H1 (cell line): ENCODE measurements around the gene NPFFR1. TPM values are rescaled to one million over a fixed set of nuclear protein-coding genes. Genes with fewer than 3 reads are reported as not detected.

Experiments
- CTCF ChIA-PET: fragments of 300-600 bp; sonication (Branson Sonifier 250); formaldehyde crosslinking; loops from one replicate; lab custom pipeline; 2021; ENCODE audit not compliant: partially characterized antibody; lab: Charles Lee
- POLR2A ChIA-PET: fragments of 300-600 bp; sonication (Branson Sonifier 250); formaldehyde crosslinking; loops from one replicate; lab custom pipeline; 2021; ENCODE audit warnings: inconsistent platforms; ENCODE audit not compliant: partially characterized antibody; lab: Charles Lee
- DNase-seq, 2 experiments: peaks; one replicate each; pipeline versions ENCODE4 v3.0.0 to v3.0.0-alpha.2; 2010 to 2022; ENCODE audit warnings: low spot score in 2 of 2, low read depth in 1 of 2, mixed read lengths in 1 of 2
- FAIRE-seq: peaks from 2 replicates; lab custom pipeline; 2011; peaks lifted over from hg19 to GRCh38; lab: Jason Lieb, UNC
- H2AFZ ChIP-seq: 2 replicates; pipeline ENCODE4 v1.8.1; 2012; ENCODE audit warnings: low read length, inconsistent platforms
- H2AK5ac ChIP-seq: 2 replicates; pipeline ENCODE4 v1.6.1; 2013; ENCODE audit warnings: low read depth, low read length
- H2BK120ac ChIP-seq: replicated peaks from 2 replicates; pipeline ENCODE3; 2013; ENCODE audit warnings: low read depth, low read length, inconsistent platforms
- H2BK12ac ChIP-seq: 2 replicates; pipeline ENCODE4 v1.6.1; 2013; ENCODE audit warnings: low read depth, low read length
- H2BK15ac ChIP-seq: 2 replicates; pipeline ENCODE4 v1.6.1; 2013; ENCODE audit warnings: low read length
- H2BK20ac ChIP-seq: 2 replicates; pipeline ENCODE4 v1.6.1; 2013; ENCODE audit warnings: low read length
- H2BK5ac ChIP-seq: 2 replicates; pipeline ENCODE4 v1.6.1; 2013; ENCODE audit warnings: low read depth, low read length
- H3K14ac ChIP-seq: 2 replicates; pipeline ENCODE4 v1.6.1; 2013; ENCODE audit warnings: inconsistent platforms; ENCODE audit not compliant: insufficient read length
- H3K18ac ChIP-seq: 2 replicates; pipeline ENCODE4 v1.6.1; 2013; ENCODE audit warnings: low read length; ENCODE audit errors: extremely low read depth
- H3K23ac ChIP-seq: 2 replicates; pipeline ENCODE4 v1.6.1; 2013; ENCODE audit warnings: inconsistent platforms; ENCODE audit not compliant: insufficient read length
- H3K23me2 ChIP-seq: 2 replicates; pipeline ENCODE4 v1.6.1; 2013; ENCODE audit warnings: low read depth, low read length
- H3K27ac ChIP-seq: 2 replicates; pipeline ENCODE4 v1.6.1; 2011; ENCODE audit warnings: low read depth, low read length, inconsistent platforms
- H3K27me3 ChIP-seq, 4 experiments: replicated peaks in 1 of 4; 1 replicate in 1 of 4; 2 replicates in 3 of 4; pipeline versions ENCODE4 v1.6.1 to v1.8.1; 2011 to 2013; ENCODE audit warnings: low read length in 3 of 4, mild to moderate bottlenecking in 3 of 4, inconsistent platforms in 2 of 4, mixed read lengths in 2 of 4, moderate library complexity in 1 of 4; ENCODE audit not compliant: control insufficient read depth in 3 of 4, insufficient read depth in 3 of 4; ENCODE audit errors: extremely low read depth in 1 of 4
- H3K36me3 ChIP-seq, 4 experiments: 2 replicates each; pipeline versions ENCODE4 v1.6.1 to v1.8.1; 2011 to 2013; ENCODE audit warnings: mild to moderate bottlenecking in 4 of 4, low read length in 3 of 4, moderate library complexity in 2 of 4, control low read depth in 1 of 4, inconsistent platforms in 1 of 4; ENCODE audit not compliant: insufficient read depth in 4 of 4, control insufficient read depth in 2 of 4
- H3K4ac ChIP-seq: replicated peaks from 2 replicates; pipeline ENCODE3; 2013; ENCODE audit warnings: low read length, low read depth, mixed read lengths, inconsistent platforms; ENCODE audit not compliant: insufficient read length
- H3K4me1 ChIP-seq, 4 experiments: replicated peaks in 1 of 4; 1 replicate in 1 of 4; 2 replicates in 3 of 4; pipeline versions ENCODE4 v1.6.1 to v1.8.1; 2011 to 2013; ENCODE audit warnings: low read length in 3 of 4, inconsistent platforms in 2 of 4, mixed read lengths in 1 of 4; ENCODE audit not compliant: insufficient read depth in 4 of 4, control insufficient read depth in 3 of 4
- H3K4me2 ChIP-seq, 2 experiments: 2 replicates each; pipeline versions ENCODE4 v1.6.1 to v1.8.1; 2011 to 2013; ENCODE audit warnings: low read depth in 2 of 2, low read length in 2 of 2, control low read depth in 1 of 2, inconsistent platforms in 1 of 2, mild to moderate bottlenecking in 1 of 2; ENCODE audit not compliant: insufficient read depth in 1 of 2
- H3K4me3 ChIP-seq, 4 experiments: fragments of 200-600, 300-600 bp in 1 of 4; sonication (generic), shearing (Covaris generic), sonication (Bioruptor Twin) in 1 of 4; 2 replicates each; pipeline versions ENCODE4 v1.5.1 to v1.8.1; 2011 to 2016; ENCODE audit warnings: low read length in 4 of 4, low read depth in 3 of 4, control low read depth in 2 of 4, inconsistent platforms in 2 of 4, mild to moderate bottlenecking in 2 of 4, mixed read lengths in 1 of 4, moderate library complexity in 1 of 4; ENCODE audit not compliant: insufficient read depth in 2 of 4; ENCODE audit errors: extremely low read depth in 1 of 4
- H3K56ac ChIP-seq: replicated peaks from 2 replicates; pipeline ENCODE3; 2013; ENCODE audit warnings: low read depth, mild to moderate bottlenecking, mixed read lengths, low read length, inconsistent platforms; ENCODE audit not compliant: insufficient read length
- H3K79me1 ChIP-seq: 2 replicates; pipeline ENCODE4 v1.6.1; 2013; ENCODE audit warnings: low read depth, low read length, control low read depth
- H3K79me2 ChIP-seq, 2 experiments: 2 replicates each; pipeline versions ENCODE4 v1.6.1 to v1.8.1; 2012 to 2013; ENCODE audit warnings: low read length in 2 of 2, mild to moderate bottlenecking in 2 of 2, inconsistent platforms in 1 of 2; ENCODE audit not compliant: insufficient read depth in 2 of 2, control insufficient read depth in 1 of 2
- H3K9ac ChIP-seq, 4 experiments: replicated peaks in 1 of 4; 1 replicate in 1 of 4; 2 replicates in 3 of 4; pipeline versions ENCODE4 v1.6.1 to v1.8.1; 2011 to 2013; ENCODE audit warnings: low read depth in 3 of 4, low read length in 3 of 4, control low read depth in 2 of 4, mild to moderate bottlenecking in 2 of 4, moderate library complexity in 2 of 4, inconsistent platforms in 1 of 4; ENCODE audit errors: extremely low read depth in 1 of 4
- H3K9me3 ChIP-seq, 2 experiments: 2 replicates each; pipeline versions ENCODE4 v1.6.1 to v1.8.1; 2012 to 2013; ENCODE audit warnings: mild to moderate bottlenecking in 2 of 2, moderate library complexity in 2 of 2, control low read depth in 1 of 2, inconsistent platforms in 1 of 2, low read depth in 1 of 2, low read length in 1 of 2, mixed read lengths in 1 of 2; ENCODE audit not compliant: insufficient read depth in 2 of 2
- H4K20me1 ChIP-seq, 2 experiments: replicated peaks in 1 of 2; 2 replicates each; pipeline versions ENCODE3 to v1.8.1; 2011 to 2013; ENCODE audit warnings: inconsistent platforms in 2 of 2, low read length in 2 of 2, mild to moderate bottlenecking in 1 of 2; ENCODE audit not compliant: insufficient read depth in 2 of 2, control insufficient read depth in 1 of 2
- H4K5ac ChIP-seq: 2 replicates; pipeline ENCODE4 v1.6.1; 2013; ENCODE audit warnings: low read length, low read depth, mixed read lengths, inconsistent platforms; ENCODE audit not compliant: insufficient read length
- H4K8ac ChIP-seq: 2 replicates; pipeline ENCODE4 v1.8.0; 2013; ENCODE audit warnings: mild to moderate bottlenecking, moderate library complexity, low read length, inconsistent platforms; ENCODE audit not compliant: insufficient read depth; ENCODE audit errors: extremely low read depth
- H4K91ac ChIP-seq: replicated peaks from 2 replicates; pipeline ENCODE3; 2013; ENCODE audit warnings: low read length, mixed read lengths, inconsistent platforms; ENCODE audit not compliant: insufficient read length
- WGBS, 2 experiments: shearing (Covaris generic) in 1 of 2; methylation state at CpG; one replicate each; pipeline versions ENCODE4 v1.1.6 to v1.1.7; 2013 to 2015; ENCODE audit warnings: low lambda C conversion rate in 2 of 2, mixed read lengths in 2 of 2, inconsistent platforms in 1 of 2, low coverage in 1 of 2, missing lambda C conversion rate in 1 of 2; ENCODE audit not compliant: insufficient replicate concordance in 2 of 2, insufficient coverage in 1 of 2, insufficient read length in 1 of 2; ENCODE audit errors: extremely low coverage in 1 of 2, missing lambda C conversion rate in 1 of 2; 5-methylcytosine and 5-hydroxymethylcytosine counted together
- polyA plus RNA-seq, 7 experiments: library from polyadenylated mRNA; depleted of rRNA in 3 of 7; stranded (reverse) in 5 of 7; unstranded in 2 of 7; fragments of >200 nt in 5 of 7; fragments of 200-250 nt in 2 of 7; gene quantifications; 1 replicate in 5 of 7; 2 replicates in 1 of 7; 4 replicates in 1 of 7; pipeline versions ENCODE4 v1.2.1 to v1.2.3, GENCODE V29; 2011 to 2013; ENCODE audit warnings: missing spikeins in 2 of 7, mixed read lengths in 2 of 7
- total RNA-seq: library from RNA; stranded (reverse); fragmentation: NEBNext Ultra II Directional; extraction: Animal tissue kit (Norgen Biotek cat#: 25700); gene quantifications from 2 replicates; pipeline ENCODE4 v1.2.1, GENCODE V29; 2021

Gene NPFFR1
- total and polyA plus RNA-seq, 2 of the 8 experiments (the other 6 are each of a cell fraction or from before 2014, with no cell fraction given): 0.02 to 0.06 TPM

DNA sequence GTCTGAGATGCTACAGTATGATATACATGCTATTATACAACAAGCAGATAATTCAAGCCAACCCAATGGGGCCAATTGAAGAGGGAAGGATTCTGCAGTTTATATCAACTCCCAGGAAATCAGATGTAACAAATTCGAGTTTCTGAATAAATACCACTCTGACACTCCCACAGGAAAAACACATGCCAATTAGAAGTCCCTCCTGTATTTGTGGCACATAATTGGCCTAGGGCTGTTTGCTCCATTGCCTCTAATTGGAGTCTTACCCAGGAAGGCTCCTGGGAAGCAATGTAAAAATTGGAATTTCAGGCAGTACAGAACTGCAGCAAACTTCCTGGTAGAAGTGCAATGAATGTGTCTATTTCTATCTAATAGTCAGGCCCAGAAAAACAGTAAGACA lies 55.3 kb downstream of the NPFFR1 start:
- Histone ChIP-seq H3K4me2 (no peak overlapping the region), H4K8ac (no peak overlapping the region), H2BK20ac (no peak overlapping the region), H2BK15ac (no peak overlapping the region), H3K36me3 (peaks cover 5 to 22% (median 10%) of the 10 kb centered on the region in 4 experiments; a peak in 5 of 8 replicates), H3K56ac (no peak overlapping the region), H2BK5ac (no peak overlapping the region), H3K79me2 (peaks cover 0 to 29% of the 10 kb centered on the region in 2 experiments; a peak in 3 of 4 replicates), H3K79me1 (peaks cover 5% of the 10 kb centered on the region; the same call in 1 of the 2 replicates), H4K5ac (no peak overlapping the region), H3K14ac (no peak overlapping the region), H2AFZ (no peak overlapping the region), H3K4me3 (no peak overlapping the region), H3K27ac (no peak overlapping the region), H3K23ac (no peak overlapping the region), H3K4ac (no peak overlapping the region), H3K4me1 (peaks cover 0 to 6% (median 2%) of the 10 kb centered on the region in 4 experiments; a peak in 4 of 7 replicates), H2BK120ac (no peak overlapping the region), H2AK5ac (no peak overlapping the region), H4K20me1 (no peaks in the 10 kb centered on the region), H3K27me3 (peaks cover 0 to 4% (median 0%) of the 10 kb centered on the region in 4 experiments; a peak in 2 of 7 replicates), H4K91ac (no peak overlapping the region), H3K23me2 (peaks cover 10% of the 10 kb centered on the region), H3K9ac (no peak overlapping the region), H2BK12ac (no peak overlapping the region), H3K9me3 (no peaks in the 10 kb centered on the region), H3K18ac (no peak overlapping the region)
- ChIA-PET POLR2A (no interaction called here), CTCF (interaction anchor here (1.0 to 10.1 kb wide), 4 partner anchors 113 to 150 kb away, joined by 4 to 96 read pairs (median 18); no protein-coding TSS in a partner anchor)
- FAIRE-seq (no peak), DNase-seq (no peak)
- 89% methylated on average over 1 of the region's 1 CpG; no CpG with 5 or more reads in 1 of the 2 experiments for WGBS, 2 experiments
